ENCODE results near the gene PTPRN2.
"Not testable (repeated sequence)": the region's sequence is repeated elsewhere in the genome, so short reads cannot be mapped to it uniquely, and the experiment has no call there.

PTPRN2 gene

DNA sequence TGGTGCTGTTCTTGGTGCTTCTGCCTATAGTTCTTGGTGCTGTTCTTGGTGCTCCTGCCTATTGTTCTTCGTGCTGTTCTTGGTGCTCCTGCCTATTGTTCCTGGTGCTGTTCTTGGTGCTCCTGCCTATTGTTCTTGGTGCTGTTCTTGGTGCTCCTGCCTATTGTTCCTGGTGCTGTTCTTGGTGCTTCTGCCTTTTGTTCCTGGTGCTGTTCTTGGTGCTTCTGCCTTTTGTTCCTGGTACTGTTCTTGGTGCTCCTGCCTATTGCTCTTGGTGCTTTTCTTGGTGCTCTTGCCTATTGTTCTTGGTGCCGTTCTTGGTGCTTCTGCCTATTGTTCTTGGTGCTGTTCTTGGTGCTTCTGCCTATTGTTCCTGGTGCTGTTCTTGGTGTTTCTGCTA is 71.1 kb downstream of the PTPRN2 start:
- DNase-seq (ENCODE audit: low read depth, low spot score): no peak

DNA sequence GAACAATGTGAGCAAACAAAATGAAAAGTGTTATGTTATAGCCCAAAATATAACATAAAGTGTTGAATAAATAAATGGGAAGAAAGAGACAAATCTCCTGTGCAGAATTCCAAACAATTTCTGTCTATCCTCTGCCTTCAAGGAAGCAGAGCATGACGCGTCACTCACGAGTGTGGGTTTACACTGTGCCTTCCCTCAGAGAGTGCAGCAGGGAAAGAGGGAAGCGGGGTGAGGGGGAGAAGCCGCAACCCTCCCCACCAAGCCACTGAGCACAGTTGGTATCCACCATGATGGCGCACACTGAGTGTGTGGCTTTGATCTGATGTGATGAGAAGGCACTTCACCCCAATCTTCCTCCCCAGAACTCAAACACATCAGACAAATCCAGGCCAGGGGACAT is 74.8 kb downstream of the PTPRN2 start:
- DNase-seq (ENCODE audit: low read depth, low spot score): no peak

DNA sequence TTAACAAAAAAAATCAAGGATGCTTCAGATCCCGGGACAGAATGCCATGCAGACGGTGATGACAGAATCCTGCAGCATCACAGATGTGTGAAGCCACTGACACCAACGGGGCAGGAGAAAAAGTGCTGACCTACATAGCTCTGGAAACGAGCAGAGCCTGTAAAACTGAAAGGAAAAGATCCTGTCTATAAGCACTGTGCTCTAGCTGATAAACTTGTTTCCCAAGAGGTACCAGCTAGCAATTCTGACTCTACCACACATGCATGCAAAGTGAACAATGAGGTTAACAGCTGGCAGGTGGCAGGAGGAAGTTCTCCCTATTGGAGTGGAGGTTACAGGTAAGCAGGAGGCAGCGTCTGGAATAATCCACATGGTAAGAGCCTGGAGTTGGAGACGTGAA is 75.6 kb downstream of the PTPRN2 start:
- no peak for DNase-seq (ENCODE audit: low read depth, low spot score)

DNA sequence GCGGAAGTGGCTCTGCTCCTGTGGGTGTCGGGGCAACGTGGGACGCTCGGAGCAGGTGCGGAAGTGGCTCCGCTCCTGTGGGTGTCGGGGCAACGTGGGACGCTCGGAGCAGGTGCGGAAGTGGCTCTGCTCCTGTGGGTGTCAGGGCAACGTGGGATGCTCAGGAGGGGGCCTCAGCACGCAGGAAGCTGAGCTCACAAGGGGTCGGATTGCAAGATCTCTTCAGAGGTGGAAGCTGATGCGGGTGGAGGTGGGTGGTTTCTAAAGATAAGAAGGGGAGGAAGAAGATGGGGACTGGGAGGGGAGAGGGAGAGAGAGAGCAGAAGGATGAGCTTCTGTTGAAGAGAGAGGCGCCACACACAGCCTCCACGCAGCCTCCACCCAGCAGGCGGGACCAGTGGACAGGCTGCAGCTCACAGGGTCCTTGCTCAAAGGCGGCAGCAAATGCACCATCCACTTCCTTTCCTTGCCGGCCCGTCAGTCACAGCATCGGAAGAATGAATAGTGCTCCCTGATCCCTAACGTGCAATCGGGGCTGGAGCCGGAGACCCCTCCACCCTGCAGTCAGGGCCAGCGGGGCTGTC is 78.7 kb downstream of the PTPRN2 start:
- no peak for DNase-seq (ENCODE audit: low read depth, low spot score)

DNA sequence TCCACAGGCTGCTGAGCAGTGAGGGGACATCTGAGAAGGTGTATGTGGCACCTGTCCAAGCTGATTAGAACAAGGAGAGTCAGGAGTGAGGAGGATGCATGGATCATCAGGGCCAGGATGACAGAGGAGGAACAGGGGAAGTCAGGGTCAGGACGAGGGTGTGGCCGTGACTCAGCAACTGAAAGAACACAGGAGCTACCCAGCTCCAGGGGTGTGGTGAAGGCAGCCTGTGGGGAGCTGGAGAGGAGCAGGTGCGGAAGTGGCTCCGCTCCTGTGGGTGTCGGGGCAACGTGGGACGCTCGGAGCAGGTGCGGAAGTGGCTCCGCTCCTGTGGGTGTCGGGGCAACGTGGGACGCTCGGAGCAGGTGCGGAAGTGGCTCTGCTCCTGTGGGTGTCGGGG is 79.3 kb downstream of the PTPRN2 start:
- DNase-seq (ENCODE audit: low read depth, low spot score): not testable (repeated sequence)

DNA sequence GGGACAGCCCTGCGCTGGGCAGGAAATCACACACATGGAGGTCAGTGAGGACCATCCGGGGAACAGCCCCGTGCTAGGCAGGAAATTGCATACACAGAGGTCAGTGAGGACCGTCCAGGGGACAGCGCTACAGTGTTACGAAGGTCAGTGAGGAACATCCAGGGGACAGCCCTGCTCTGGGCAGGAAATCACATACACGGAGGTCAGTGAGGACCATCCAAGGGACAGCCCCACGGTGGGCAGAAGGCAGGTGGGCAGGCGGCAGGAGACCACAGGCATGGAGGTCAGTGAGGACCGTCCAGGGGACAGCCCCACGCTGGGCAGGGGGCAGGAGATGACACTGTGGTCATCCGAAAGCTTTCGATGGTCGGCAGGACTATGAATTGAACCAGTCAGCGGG is 79.7 kb downstream of the PTPRN2 start:
- no peak for DNase-seq (ENCODE audit: low read depth, low spot score)

DNA sequence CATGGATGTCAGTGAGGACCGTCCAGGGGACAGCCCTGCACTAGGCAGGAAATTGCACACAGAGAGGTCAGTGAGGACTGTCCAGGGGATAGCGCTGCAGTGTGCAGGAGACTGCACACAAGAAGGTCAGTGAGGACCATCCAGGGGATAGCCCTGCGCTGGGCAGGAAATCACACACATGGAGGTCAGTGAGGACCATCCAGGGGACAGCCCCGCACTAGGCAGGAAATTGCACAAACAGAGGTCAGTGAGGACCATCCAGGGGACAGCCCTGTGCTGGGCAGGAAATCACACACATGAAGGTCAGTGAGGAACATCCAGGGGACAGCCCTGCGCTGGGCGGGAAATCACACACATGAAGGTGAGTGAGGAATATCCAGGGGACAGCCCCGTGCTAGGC is 80.4 kb downstream of the PTPRN2 start:
- not testable (repeated sequence) for DNase-seq (ENCODE audit: low read depth, low spot score)

DNA sequence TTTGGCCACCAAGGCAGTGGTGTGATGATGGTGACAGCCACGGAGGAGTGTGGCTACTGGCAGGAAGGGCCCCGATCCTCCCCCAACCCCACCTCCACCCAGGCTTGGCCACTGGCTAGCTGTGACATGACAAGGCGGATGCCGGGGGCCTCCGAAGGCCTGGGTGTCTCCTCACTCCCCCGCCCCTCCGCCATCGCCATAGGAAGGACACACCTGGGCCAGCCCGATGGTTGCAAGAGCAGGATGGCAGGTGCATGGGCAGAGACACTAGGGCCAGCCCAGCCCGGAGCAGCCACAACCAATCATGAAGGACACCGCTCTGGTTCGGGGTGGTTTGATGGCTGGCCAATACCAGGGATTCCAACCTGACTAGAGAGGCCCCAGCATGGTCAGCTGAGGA is 81.0 kb downstream of the PTPRN2 start:
- no peak for DNase-seq (ENCODE audit: low read depth, low spot score)

DNA sequence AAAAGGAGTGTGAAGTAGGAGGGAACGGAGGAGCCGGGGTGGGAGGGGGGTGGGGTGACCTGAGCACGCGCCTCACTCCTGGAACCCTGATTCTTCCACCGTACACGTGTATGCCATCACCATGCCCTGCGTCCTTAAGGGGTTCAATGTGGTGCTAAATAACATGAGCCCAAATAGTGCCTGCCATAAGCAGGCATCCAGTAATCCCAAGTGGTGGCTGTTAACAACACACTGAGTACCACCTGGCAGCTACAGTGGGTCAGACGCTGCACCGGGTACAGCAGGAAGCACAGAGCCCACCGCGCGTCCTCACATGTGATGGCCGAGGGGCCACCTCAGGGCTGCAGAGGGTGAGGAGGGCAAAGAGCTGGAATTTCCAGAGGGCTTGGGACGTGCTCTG is 81.9 kb downstream of the PTPRN2 start:
- DNase-seq (ENCODE audit: low read depth, low spot score): no peak

DNA sequence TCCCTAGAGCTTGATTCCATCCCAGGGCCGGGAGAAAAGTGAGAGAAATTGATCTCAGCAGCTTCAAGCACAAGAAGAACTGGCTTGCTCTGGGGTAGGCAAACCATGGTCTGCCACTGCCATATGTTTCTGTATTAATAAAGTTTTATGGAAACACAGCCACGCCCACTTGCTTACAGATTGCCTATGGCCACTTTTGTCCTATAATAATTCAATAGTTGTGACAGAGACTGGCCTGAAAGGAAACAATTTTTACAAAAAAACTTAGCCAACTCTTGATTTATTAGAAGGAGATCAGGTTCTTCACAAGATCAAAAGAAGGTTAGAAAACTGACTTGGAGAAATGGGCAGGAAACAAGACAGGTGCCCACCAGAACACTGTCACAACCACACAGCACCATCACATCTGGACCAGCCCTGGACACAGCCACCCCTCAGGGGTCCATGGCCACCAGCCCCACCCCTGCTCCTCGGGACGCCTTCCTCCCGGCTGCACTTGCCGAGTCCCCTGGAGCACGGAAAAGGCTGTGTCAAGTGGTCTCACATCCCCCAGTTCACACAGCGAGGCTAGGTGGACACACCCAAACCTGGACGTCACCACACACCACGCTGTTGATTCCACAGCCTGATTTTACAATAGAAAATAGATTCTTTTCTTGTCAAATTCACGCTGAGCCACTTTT is 85.4 kb downstream of the PTPRN2 start:
- no peak for DNase-seq (ENCODE audit: low read depth, low spot score)

DNA sequence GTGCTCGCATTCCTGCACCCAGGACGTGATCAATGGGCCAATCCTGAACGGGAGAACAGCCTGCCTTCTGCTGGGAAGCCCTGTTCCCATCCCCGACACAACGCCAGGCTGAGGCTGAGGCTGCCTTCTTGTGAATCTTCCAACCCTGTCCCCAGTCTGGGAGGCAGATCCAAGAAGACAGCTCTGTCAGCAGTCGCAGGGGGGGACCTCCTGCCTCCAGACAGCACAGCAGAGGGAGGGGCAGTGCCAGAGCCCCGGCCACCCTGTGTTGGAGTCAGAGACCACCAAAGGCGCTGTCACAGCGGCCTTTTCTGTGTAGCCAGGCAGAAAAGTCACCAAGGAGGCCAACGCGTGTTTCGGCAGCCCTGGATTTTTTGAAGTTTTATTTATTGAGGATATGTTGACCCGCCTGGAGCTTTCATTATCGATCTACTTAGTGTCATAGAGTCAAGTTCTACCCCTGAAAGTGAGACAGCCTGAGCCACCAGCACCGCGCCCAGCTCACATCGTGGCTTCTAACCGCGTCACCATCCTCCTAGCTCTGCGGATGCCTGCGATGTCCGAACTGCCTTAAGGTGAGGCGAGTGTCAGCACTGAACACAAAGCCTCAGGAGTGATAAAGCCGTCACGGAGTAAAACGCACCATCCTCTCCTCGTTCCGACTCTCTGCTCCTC is 86.1 kb downstream of the PTPRN2 start:
- no peak for DNase-seq (ENCODE audit: low read depth, low spot score)

DNA sequence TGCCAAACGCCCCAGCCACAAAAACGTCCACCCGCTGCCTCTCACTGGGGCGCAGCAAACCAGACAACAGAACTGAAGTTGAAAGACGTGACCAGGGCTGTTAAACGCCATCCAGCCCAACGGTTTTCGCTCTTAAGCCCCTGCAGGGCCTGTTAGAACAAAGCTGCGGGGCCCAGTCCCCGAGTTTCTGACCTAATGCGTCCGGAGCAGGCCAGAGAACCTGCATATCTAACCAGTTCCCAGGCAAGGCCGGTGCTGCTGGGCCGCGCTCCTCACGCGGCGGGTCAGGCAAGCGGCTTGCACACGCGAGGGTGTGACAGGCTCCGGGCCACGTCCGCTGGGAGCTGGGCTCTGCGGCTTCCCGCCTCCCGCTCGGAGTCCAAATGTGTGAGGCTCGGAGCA is 87.0 kb downstream of the PTPRN2 start:
- no peak for DNase-seq (ENCODE audit: low read depth, low spot score)

DNA sequence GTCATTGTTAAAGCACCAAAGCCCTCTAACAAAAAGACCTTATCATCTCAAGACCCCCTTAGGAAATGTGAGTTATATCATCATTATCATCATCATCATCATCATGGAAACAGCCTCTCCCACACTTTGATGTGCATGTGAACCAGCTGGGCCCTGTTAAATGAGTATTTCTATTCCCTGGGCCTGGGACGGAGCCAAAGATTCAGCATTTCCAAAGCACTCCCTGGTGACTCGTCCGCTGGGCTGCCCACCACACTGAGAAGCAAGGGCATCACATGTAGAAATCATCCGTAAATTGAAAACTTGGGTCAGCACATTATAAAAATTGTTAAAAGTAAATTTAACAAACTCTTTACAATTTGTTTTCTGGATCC is 88.6 kb downstream of the PTPRN2 start:
- no peak for DNase-seq (ENCODE audit: low read depth, low spot score)

DNA sequence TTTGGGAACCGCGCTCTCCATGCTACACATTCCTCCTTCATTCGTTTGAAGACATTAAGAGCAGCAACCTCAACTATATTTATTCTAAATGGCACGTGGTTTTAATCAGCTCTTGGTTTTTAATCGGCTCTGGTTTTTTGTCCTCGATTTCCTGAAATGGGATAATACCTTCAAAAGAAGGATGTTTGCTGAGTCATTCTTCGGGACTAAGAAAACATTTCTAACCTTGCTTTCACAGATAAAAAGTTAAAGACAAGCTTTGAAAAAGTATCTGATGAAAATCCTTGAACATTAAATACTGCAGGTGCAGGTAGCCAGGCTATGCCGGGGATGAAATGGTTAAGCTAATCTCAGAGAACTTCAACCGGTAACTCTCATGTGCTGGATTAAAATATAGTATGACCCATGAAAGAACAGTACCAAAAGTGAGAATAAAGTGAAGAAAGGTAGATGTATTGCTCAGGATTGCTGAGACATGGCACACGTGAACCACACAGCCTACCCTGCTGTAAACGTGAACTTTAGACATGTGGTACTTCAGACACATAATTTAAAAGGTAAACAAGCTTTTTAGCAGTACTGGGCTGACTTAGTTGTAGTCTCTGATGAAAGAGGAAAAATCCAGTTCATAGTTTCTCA is 89.1 kb downstream of the PTPRN2 start:
- DNase-seq (ENCODE audit: low read depth, low spot score): no peak

DNA sequence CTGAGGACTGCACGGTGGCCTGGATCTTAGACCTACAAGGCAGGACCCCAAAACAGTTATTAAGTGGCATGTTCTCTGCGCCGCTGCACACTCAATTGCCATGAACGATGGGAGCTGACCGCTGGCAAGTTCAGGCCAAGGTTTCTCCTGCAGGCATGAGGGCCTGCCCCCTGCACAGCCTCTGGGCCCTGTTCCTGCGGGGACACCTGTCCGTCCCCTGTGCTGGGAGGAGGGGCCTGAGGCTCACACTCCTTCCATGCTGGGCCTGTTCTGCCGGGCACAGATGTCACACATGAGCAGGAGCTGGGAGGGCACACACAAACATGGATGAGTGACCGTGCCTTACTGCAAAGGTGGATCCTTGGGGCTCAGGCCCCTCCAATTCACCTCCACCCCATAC is 90.0 kb downstream of the PTPRN2 start:
- no peak for DNase-seq (ENCODE audit: low read depth, low spot score)

DNA sequence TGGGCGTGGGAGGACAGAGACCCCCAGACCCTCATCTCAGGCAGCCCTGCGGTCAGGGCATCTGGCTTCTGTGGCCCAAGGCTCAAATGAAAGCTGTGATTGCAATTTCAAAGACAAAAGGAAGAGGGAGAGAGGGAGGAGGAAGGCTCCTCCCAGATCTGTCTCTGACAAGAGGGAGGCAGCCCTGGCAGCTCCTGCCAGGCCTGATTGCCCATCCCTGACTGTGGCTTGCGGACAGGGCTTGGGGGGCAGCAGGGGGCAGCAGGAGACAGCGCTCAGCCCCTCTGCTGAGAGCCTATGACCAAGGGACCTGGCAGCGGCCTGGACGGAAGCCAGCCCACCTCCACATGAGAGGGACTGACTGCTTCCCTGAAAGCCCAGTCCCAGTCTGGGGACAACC is 91.8 kb downstream of the PTPRN2 start:
- DNase-seq (ENCODE audit: low read depth, low spot score): no peak

DNA sequence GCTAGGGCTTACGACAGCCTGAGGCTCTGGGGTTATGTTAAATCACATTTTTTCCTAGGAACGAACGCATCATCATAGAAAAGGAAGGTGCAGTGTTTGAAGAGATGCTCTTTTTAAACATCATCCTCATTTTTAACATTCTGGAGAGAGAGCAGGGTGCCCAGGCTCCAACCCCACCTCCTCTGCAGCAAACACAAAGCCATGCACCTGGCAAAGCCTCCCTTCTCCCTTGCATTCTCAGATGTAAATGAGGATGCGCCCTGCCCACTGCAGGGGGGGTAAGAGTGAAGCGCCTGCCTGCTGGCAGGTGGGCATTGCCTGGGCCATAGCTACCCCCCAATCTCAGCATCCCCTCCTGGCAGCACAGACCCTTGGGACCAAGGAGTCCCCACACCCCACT is 92.4 kb downstream of the PTPRN2 start:
- DNase-seq (ENCODE audit: low read depth, low spot score): no peak

DNA sequence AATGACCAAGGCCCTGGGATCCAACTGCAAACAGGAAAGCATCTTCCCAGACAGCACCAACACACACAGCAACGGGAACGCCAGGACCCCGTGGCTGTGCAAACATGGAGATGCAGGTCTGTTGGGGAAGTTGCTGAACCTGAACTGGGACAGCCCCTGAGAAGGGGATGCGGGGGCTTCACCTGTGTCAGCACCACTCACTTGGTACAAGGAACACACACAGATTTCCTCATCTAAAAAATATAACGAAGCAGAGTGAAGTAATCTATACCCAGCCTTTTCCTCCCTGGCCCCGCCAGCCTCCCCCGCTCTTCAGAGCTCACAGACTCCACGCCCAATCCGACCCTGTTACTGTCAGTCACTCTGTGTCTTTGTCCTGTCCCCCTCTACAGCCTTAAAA is 93.0 kb downstream of the PTPRN2 start:
- no peak for DNase-seq (ENCODE audit: low read depth, low spot score)

DNA sequence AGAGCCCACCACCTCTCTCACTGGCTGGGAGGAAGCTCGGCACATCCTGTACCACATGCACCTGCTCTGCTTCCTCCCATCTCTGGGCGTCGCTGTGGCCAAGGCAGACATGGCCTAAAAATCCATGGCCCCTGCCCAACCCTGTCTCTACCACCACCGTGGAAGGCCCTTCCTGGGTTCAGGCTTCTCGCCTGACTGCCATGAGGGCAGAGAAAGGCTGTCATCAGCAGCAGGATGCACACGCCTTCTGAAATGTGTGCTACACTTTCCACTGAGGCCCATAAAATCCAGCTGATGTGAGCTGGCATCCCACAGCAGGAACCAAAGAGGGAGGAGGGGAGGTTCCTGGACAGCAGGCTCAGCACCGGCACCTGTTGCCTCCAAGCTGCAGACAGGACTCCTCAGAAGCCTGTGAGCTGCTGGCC is 93.4 kb downstream of the PTPRN2 start:
- no peak for DNase-seq (ENCODE audit: low read depth, low spot score)

DNA sequence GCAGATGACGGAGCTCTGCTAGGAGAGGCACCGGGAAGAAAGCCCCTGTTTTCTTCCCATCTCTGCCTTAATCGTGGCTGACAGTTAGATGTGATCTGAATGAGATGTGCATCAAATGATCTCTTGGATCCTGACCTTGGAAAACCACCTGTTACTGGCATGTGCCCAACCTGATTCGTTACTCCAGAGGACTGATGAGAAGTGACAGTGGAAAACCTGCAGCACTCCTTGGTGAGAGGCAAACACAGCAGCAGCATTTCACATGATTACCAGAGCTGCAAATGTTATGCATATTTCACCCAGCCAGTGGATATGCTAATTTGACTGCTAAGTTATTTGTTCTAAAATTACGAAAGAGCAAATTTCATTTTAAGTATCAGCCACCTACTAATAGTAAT is 95.3 kb downstream of the PTPRN2 start:
- no peak for DNase-seq (ENCODE audit: low read depth, low spot score)

DNA sequence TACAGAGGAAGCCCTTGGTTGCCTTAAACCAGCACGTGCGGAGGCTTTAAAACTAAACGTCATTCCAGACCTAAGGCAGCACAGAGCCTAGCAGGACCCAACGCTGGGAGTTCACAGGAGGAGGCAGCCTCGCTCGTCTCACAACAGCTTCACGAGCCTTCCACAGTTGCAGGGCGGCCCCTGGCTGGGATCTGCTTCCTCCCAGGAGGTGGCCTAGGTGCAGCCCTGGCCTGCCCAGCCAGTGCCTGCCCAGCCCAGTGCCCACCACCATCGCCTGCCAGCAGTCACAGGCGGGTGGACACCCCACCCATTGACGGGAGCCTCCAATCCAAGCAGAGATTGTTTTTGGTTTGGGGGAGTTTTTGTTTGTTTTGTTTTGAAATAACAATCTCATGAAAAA is 96.5 kb downstream of the PTPRN2 start:
- DNase-seq (ENCODE audit: low read depth, low spot score): no peak

DNA sequence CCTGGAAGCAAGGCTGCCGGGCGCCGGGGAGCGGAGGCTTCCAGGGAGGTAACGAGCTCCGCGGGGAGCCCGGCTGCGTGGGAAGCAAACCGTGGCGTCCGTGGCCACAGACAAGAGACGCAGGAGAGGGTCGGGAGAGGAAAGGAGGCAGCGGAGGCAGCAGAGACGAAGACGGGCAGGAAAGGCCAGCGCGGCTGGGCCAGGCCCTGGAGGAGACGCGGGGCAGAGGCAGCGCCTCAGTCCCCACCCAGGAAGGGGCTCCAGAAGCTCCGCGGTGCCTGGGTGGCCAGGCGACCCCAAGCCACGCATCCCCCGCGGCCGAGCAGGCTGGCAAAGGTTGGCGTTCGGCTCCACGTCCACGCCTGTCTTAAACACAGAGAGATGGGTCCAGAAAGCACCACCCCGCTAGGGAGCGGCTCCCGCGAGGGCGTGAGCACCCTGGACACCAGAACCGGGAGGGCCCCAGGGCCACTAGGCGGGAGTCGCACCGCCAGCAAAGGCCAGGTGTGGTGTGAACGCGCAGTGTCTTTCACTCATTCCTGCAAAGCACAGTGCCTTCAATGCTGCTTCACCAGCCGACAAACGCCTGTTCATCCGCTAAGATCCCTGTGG is 97.3 kb downstream of the PTPRN2 start:
- DNase-seq (ENCODE audit: low read depth, low spot score): no peak

Measured in smooth muscle cell of the brain vasculature (primary cell).